Measurements from ENCODE around the gene ANKRD17. TPM values are rescaled to one million over a fixed set of nuclear protein-coding genes. Genes with fewer than 3 reads are reported as not detected.

The ANKRD17 gene
- total RNA-seq, 1 experiment from 2014 or later, result 62.1 TPM

- DNase-seq (ENCODE audit: low read depth, low spot score), result no peak
- Histone ChIP-seq H3K79me2 (ENCODE audit: insufficient read depth, low read length) (no peaks in the 10 kb centered on the region), H3K9ac (ENCODE audit: low read length) (no peak overlapping the region), H3K4me1 (ENCODE audit: control insufficient read depth in 1 of 2, insufficient read depth in 2 of 2, low read length in 2 of 2) (no peaks in the 10 kb centered on the region), H3K27ac (ENCODE audit: low read depth, low read length) (no peak overlapping the region), H3K27me3 (ENCODE audit: insufficient read depth, low read length) (no peaks in the 10 kb centered on the region), H2AFZ (ENCODE audit: low read depth, low read length, poor library complexity, severe bottlenecking) (no peak overlapping the region), H3K4me3 (replicated peaks in 1 of 2; ENCODE audit: low read depth in 1 of 2, low read length in 2 of 2) (no peak overlapping the region), H4K20me1 (ENCODE audit: insufficient read depth) (no peaks in the 10 kb centered on the region), H3K36me3 (ENCODE audit: control insufficient read depth in 1 of 2, insufficient read depth in 2 of 2, low read length in 2 of 2) (no peaks in the 10 kb centered on the region), H3K4me2 (ENCODE audit: low read length) (no peak overlapping the region), H3K9me3 (ENCODE audit: control insufficient read depth in 1 of 2, insufficient read depth in 1 of 2, low read depth in 1 of 2, low read length in 2 of 2) (no peaks in the 10 kb centered on the region), H3K9me2 (ENCODE audit: insufficient read depth) (no peaks in the 10 kb centered on the region)
- no TSS peak for BruUV-seq (replicated peaks)
- ChIA-PET POLR2A (no interaction called here), RAD21 (ENCODE audit: low non-redundant PET in 1 of 2, low total read pairs in 2 of 2, uncharacterized antibody in 2 of 2, unreplicated experiment in 2 of 2) (no interaction called here), CTCF (no interaction called here)
- no peak for ATAC-seq
- TF ChIP-seq ZNF274 (IDR thresholded peaks at IDR 0.05; ENCODE audit: low read depth, low read length), result no peak
- no peak for TF ChIP-seq ELF1 (IDR thresholded peaks at IDR 0.05; ENCODE audit: borderline replicate concordance, low read depth)
- TF ChIP-seq CBX3 (IDR thresholded peaks at IDR 0.05; ENCODE audit: low read depth), result no peak
- TF ChIP-seq EZH2 (IDR thresholded peaks at IDR 0.05), result no peak
- TF ChIP-seq, protein P1, sequence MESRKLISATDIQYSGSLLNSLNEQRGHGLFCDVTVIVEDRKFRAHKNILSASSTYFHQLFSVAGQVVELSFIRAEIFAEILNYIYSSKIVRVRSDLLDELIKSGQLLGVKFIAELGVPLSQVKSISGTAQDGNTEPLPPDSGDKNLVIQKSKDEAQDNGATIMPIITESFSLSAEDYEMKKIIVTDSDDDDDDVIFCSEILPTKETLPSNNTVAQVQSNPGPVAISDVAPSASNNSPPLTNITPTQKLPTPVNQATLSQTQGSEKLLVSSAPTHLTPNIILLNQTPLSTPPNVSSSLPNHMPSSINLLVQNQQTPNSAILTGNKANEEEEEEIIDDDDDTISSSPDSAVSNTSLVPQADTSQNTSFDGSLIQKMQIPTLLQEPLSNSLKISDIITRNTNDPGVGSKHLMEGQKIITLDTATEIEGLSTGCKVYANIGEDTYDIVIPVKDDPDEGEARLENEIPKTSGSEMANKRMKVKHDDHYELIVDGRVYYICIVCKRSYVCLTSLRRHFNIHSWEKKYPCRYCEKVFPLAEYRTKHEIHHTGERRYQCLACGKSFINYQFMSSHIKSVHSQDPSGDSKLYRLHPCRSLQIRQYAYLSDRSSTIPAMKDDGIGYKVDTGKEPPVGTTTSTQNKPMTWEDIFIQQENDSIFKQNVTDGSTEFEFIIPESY (IDR thresholded peaks at IDR 0.05; ENCODE audit: extremely low read depth, insufficient replicate concordance, low read length), result no peak
- TF ChIP-seq POLR2AphosphoS5 (IDR thresholded peaks at IDR 0.05; ENCODE audit: low read depth, low read length), result no peak
- TF ChIP-seq FOSL1 (IDR thresholded peaks at IDR 0.05; ENCODE audit: low read depth), result no peak
- TF ChIP-seq RAD21 (IDR thresholded peaks at IDR 0.05; ENCODE audit: low read depth), result no peak
- no peak for TF ChIP-seq SP1 (IDR thresholded peaks at IDR 0.05; ENCODE audit: low read depth)
- no peak for TF ChIP-seq CEBPB (IDR thresholded peaks at IDR 0.05; ENCODE audit: low read depth)
- no peak for TF ChIP-seq YY1 (IDR thresholded peaks at IDR 0.05; ENCODE audit: extremely low read depth, insufficient replicate concordance, low read depth, low read length)
- TF ChIP-seq MAX (IDR thresholded peaks at IDR 0.05), result no peak
- no peak for TF ChIP-seq REST (IDR thresholded peaks at IDR 0.05; ENCODE audit: low read depth)
- TF ChIP-seq EZH2phosphoT487 (IDR thresholded peaks at IDR 0.05; ENCODE audit: borderline replicate concordance), result no peak
- TF ChIP-seq ZFX (IDR thresholded peaks at IDR 0.05), result no peak
- no peak for TF ChIP-seq ATF3 (IDR thresholded peaks at IDR 0.05)
- intact Hi-C loops (cut with micrococcal nuclease), result no loop called here
Observed at GRCh38 chr4:73303711-73304110, 45.1 kb upstream of the ANKRD17 start.
